Left cardiac atrium (tissue), 4 donors: ENCODE measurements around the gene GABPB2. TPM values are rescaled to one million over a fixed set of nuclear protein-coding genes. Genes with fewer than 3 reads are reported as not detected.

Experiments
- ATAC-seq, 2 donors: fragments of 200-7000 bp; cut with Tn5 transposase; one replicate each; pipeline ENCODE4 v1.9.1; 2020; ENCODE audit warnings: mild to moderate bottlenecking in 2 of 2, moderate library complexity in 2 of 2
- DNase-seq: peaks from one replicate; pipeline ENCODE4 v3.0.0-alpha.2; 2020
- intact Hi-C, 2 donors: fragments of 100-400 bp; cut with DNase I; formaldehyde crosslinking; loops; one replicate each; pipeline versions ENCODE4 v1.14.1 to v1.15.1; 2022 to 2023
- long read RNA-seq: library from polyadenylated mRNA; unstranded; transcript quantifications from one replicate; pipeline ENCODE4 v2.0.0, GENCODE V29; 2021
- total RNA-seq, 2 donors: library from RNA; stranded (reverse); fragmentation: NEBNext Ultra II Directional; extraction: Animal tissue kit (Norgen Biotek cat#: 25700); gene quantifications; one replicate each; pipeline ENCODE4 v1.2.1, GENCODE V29; 2021
- donor health status: DM: no; HTN: yes; CAD: no.
- donor health status: DM: no; HTN: yes; CAD: no; lungs with severe emphysema.
- donor health status: DM: yes; HTN: yes; CAD: no.
- donor health status: Dilated cardiomyopathy.

GABPB2 gene
- 10 to 100 TPM; 13.4 to 15.6 TPM for total RNA-seq
- long read RNA-seq, partial matches to known transcripts: 0 of 3 reads
- long read RNA-seq, other reads (novel, unspliced or antisense): 3 of 3 reads

DNA sequence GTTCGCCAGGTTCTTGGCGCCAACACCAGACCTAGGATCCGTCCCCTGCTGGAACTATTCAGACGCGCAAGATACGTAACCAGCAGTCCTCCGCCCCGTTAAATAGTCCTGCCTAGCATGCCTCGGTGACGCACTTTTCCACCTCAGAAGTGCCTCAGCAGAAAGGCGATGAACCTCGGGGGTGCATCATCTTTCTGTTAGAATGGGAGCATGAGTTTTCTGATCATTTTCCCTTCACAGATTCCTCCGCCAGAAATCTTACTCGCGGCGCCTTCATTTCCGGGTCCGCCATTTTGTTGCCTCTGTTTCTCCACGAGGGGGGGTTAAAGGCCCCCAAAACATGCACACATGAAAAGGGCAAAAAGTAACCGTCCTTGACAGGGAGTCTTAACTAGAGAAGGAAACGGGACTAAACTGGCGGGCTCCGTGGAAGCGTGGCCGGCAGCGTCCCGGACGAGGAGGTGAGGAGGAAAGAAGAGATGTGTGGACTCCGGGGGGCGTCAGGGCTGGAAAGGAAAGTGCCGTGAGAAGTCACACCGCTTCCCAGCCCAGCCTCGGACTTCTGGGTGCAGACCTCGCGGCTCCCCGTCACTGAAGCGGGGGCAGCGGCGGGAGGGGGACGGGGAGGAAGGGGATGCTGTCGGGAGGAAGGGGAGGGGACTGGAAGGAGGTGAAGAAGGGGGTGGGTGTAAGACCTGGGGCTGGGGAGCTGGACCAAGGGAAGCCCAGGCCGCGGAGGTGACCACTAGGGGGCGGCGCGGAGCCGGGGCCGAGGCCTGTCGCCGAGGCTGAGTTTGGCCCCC, at the start of gene GABPB2:
GABPB2 (plus strand) TSS at position 288 of the 803 bp plus-strand sequence. CDS start 17,429 bp downstream, outside the sequence.
- peak; percentile 95 for DNase-seq
- intact Hi-C loops: loop anchor here in 1 of 2 donors (2.0 kb wide), 1 partner anchor 46 kb away; no protein-coding TSS in a partner anchor
- peak; percentile 94 to 96 for ATAC-seq

DNA sequence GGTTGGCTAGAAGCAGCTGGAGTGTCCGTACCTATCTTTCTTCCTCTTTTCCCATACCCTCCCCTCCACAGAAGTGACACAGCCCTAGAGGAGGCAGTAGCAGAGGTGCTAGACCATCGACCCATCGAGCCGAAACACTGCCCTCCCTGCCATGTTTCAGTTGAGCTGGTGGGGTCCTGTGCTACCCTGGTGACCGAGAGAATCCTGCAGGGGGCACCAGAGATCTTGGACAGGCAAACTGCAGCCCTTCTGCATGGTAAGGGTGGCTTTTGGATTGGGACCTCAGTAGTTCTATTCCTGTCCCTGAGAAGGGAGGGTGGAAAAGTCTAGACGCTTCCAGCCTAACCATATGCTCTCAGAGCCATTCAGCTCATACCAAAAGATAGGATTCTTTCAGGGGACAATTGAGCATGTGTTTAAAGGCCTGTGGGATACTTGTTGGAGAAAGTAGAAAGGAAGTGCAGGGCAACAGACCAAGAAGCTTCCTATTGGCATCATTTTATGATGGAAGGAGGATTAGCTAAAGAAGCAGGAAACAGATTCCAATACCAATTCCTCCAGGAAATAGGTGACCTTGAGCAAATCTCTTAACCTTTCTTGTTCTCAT, 45.9 kb upstream of the GABPB2 start:
- ATAC-seq: peak; percentile 91 to 93
- DNase-seq: peak; percentile 88
- intact Hi-C loops: loop anchor here in 1 of 2 donors (2.0 to 5.0 kb wide), 2 partner anchors 46 to 133 kb away; partner anchors contain the start of genes GABPB2 and TNFAIP8L2

DNA sequence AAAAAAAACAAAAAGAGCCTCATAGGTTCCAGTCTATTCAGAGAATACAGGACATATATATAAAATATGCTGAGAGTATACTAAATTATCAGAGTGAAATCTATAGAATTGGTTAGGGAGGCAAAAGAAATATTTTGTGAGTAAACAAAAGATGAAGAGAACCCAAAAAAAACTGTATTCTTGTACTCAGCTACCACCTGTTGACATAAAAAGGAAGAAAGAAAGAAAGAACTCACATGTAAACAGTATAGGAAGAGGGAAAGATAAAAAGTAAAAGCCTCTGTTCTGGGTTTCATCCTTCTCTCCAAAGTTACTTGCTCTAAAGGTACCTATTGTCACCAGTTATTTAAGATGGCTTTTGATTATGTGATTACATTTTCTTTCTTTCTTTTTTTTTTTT, 44.1 kb upstream of the GABPB2 start:
- DNase-seq (no peak), ATAC-seq (no peak)
- intact Hi-C loops: loop anchor here in 1 of 2 donors (5.0 kb wide), 1 partner anchor 131 kb away; the partner anchor contains the start of gene TNFAIP8L2

DNA sequence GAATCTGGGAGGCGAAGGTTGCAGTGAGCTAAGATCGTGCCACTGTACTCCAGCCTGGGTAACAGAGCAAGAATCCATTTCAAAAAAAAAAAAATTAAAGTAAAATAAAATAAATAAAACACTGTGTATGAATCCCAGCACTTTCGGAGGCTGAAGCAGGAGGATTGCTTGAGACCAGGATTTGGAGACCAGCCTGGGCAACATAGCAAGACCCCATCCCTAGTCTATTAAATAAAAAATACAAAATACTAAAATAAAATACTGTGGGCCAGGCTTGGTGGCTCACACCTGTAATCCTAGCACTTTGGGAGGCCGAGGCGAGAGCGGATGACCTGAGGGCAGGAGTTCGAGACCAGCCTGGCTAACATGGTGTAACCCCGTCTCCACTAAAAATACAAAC, 38.4 kb upstream of the GABPB2 start:
- no peak for ATAC-seq
- intact Hi-C loops: no loop called here

DNA sequence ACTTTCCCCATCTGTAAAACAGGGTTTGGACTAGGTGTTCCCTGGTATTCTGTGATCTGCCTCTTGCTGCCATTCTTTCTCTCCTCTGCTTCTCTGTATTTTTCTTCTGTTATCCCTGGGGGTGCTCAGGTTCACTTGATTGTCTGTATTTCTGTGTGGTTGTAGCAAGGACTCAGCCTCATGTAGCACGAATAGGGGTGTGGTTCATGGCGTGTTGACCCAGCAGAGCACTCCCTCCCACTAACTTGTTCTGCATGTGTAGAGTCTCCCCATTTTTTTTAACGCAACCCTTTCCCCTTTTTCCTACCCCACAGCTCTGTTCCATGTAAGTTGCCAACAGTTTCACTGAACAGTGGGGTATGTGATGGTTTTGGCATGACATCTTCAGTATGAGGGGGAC, 35.4 kb upstream of the GABPB2 start:
- DNase-seq (no peak), ATAC-seq (peak in 1 of 2 donors; percentile 22)
- intact Hi-C loops: no loop called here

More for the DNA sequence above, 38.4 kb upstream of the GABPB2 start:
- DNase-seq: no peak

DNA sequence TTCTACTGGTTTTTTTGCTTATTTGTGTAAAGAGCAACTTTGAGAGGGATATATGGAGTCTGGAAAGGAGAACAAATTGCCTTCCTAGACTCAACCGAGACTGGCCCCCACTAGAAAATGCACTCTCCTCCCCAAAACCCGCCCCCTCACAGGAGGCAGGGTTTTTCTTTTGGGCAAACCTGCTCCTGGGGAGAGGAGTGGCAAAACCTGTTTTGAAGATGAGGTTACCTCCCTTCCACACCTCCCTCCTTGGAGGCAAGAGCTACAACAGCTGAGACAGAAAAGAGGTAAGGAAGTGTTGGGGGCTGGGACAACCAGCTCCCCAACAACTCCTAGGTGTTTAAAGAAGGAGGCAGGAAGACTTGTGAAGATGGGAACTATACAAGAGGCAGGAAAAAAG, 34.2 kb upstream of the GABPB2 start, which contains the start of gene BNIPL:
BNIPL (plus strand) TSS at position 231 of the 400 bp plus-strand sequence; CDS start at position 371, 140 bp downstream.
- intact Hi-C loops: no loop called here
- DNase-seq: no peak
- no peak for ATAC-seq

DNA sequence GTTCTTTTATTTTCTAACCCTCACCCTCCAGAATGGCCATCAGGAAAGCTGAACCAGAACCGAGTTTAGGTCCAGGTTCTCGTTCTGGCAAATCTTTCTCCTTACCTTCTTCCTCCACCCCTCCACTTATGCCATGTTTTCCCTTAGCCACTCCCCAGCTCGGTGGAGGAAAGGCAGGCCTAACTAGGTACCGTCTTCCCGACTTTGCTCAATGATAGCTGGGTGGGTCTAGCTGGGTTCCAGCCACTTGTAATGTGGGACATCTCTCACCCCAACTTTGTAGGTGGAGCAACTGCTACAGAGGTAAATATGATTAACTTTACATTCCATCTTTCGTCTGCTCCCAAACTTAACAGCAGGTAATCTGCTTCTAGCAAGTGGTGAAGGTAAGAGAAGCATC, 33.5 kb upstream of the GABPB2 start:
- no peak for DNase-seq
- intact Hi-C loops: no loop called here
- ATAC-seq: no peak

DNA sequence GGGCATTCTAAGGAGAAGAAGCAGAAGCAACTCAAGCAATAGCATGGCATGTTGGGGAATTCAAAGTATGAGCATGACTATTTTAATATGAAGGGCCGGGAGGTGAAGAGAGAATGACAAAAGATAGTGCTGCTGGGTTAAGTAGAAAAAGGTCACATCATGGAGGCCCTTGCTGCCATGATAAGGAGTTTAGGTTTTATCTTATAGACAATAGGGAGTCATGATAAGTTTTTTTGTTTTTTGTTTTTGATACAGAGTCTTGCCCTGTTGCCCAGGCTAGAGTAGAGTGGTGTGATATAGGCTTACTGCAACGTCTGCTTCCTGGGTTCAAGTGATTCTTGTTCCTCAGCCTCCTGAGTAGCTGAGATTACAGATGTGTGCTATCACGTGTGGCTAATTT, 31.0 kb upstream of the GABPB2 start:
- intact Hi-C loops: no loop called here
- ATAC-seq: no peak
- no peak for DNase-seq

DNA sequence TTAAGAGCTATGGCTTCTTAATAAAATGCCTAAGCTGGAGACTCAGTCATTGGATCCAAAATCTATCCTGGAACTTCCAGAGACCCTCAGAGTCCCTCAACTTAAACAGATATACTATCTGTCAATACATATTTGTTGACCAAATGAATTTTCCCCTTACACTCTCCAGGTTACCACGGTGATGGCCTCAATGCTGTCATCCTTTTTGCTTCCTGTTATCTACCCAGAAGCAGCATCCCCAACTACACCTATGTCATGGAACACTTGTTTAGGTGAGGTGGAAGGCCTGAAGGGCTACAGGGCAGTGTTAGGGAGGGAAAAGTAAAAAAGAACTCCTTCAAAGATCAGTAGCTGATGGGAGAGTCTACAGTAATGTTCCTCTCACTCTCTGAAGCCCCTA, 27.4 kb upstream of the GABPB2 start:
- intact Hi-C loops: no loop called here
- ATAC-seq (no peak), DNase-seq (no peak)

DNA sequence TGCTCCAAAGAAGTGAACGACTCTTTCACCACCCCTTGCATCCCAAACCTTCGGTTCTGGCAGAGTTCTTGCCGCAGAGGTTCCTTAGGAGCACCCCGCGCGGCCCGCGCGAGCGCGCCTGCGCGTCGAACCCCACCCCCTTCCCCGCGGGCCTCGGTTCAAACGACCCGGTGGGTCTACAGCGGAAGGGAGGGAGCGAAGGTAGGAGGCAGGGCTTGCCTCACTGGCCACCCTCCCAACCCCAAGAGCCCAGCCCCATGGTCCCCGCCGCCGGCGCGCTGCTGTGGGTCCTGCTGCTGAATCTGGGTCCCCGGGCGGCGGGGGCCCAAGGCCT, 23.0 kb upstream of the GABPB2 start, which contains the start of gene C1orf56:
C1orf56 (plus strand) TSS at position 161 of the 334 bp plus-strand sequence; CDS start at position 258, 97 bp downstream.
- ATAC-seq (peak; percentile 85 to 90), DNase-seq (peak; percentile 74)
- intact Hi-C loops: no loop called here

DNA sequence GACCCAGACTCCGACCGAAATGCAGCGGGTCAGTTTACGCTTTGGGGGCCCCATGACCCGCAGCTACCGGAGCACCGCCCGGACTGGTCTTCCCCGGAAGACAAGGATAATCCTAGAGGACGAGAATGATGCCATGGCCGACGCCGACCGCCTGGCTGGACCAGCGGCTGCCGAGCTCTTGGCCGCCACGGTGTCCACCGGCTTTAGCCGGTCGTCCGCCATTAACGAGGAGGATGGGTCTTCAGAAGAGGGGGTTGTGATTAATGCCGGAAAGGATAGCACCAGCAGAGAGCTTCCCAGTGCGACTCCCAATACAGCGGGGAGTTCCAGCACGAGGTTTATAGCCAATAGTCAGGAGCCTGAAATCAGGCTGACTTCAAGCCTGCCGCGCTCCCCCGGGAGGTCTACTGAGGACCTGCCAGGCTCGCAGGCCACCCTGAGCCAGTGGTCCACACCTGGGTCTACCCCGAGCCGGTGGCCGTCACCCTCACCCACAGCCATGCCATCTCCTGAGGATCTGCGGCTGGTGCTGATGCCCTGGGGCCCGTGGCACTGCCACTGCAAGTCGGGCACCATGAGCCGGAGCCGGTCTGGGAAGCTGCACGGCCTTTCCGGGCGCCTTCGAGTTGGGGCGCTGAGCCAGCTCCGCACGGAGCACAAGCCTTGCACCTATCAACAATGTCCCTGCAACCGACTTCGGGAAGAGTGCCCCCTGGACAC, 22.5 kb upstream of the GABPB2 start:
- ATAC-seq (peak; percentile 81 to 86), DNase-seq (peak; percentile 84)
- intact Hi-C loops: no loop called here

DNA sequence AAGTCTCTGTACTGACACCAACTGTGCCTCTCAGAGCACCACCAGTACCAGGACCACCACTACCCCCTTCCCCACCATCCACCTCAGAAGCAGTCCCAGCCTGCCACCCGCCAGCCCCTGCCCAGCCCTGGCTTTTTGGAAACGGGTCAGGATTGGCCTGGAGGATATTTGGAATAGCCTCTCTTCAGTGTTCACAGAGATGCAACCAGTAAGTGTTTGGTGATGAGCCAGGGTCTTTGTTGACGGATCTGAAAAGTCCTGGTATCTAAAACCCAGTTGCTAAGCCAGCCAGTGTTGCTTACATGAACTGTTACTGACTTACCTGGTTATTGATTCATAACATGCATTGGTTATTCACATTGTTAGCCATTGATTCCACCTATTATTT, 21.9 kb upstream of the GABPB2 start:
- ATAC-seq (no peak), DNase-seq (no peak)
- intact Hi-C loops: no loop called here

DNA sequence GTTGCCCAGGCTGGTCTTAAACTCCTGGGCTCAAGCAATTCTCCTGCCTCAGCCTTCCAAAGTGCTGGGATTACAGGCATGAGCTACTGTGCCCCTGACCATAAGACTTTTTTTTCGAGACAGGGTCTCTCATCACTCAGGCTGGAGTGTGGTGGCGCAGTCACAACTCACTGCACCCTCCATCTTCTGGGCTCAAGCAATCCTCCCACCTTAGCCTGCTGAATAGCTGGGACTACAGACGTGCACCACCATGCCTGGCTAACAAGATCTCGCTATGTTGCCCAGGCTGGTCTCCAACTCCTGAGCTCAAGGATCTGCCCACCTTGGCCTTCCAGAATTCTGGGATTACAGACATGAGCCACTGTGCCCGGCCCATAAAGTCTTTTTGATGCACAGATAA, 21.1 kb upstream of the GABPB2 start:
- intact Hi-C loops: no loop called here
- ATAC-seq: peak in 1 of 2 donors; percentile 1
- no peak for DNase-seq

DNA sequence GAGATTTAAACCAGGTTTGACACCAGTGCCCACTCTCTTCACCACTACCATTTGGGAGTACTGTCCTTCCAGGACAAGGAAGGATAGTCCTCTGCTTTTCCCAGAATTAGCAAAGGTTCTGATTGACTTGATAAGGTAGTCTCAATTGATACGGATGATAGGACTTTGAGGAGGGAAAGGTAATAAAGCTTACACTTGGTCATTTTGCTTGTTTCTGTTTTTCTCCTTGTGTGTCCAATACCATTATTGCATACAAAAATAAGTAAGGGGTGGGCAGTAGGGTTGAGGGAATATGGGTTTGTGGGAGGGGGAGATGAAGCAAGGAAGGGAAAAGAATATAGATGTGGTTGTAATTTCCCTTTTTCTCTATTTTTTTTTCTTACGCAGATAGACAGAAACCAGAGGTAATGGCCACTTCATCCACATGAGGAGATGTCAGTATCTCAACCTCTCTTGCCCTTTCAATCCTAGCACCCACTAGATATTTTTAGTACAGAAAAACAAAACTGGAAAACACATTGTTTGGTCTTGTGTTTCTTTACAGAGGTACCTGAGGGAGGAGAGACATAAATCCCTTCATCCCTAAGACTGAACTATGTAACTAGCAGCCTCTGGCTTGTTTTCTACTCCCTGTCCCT, 20.4 kb upstream of the GABPB2 start:
- intact Hi-C loops: loop anchor here in 1 of 2 donors (10.0 kb wide), 1 partner anchor 45 kb away; the partner anchor contains the start of genes MINDY1 and PRUNE1
- DNase-seq: no peak
- no peak for ATAC-seq

DNA sequence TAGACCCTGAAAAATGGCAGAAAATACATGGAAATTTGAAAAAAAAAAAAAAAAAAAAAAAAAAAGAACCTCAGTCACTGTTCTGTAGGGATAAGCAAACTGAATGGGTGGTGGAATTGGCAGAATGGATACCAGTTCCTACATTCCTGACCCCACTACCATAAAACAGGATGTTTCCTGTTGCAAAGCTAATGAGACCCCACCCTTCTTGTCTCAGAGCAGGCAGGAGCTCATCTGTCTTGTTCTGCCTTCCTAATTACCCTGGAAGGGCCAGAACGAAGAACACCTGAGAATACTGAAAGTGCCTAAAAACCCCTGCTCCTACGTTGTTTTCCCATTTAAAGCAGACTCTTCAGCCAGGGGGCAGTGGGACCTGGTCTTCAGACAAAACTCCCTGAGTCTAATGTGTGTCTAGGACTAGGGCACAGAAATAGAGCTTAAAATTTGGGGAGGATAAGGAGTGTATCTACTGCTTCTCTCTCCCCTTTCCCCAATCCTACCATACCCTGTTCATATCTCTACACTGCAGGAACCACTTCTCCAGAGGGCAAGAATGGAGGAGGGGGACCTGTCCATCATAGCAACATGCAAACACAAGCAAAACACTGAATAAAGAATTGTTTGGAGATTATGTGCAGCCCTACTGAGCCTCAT, 19.1 kb upstream of the GABPB2 start:
- ATAC-seq: no peak
- intact Hi-C loops: loop anchor here in 1 of 2 donors (10.0 kb wide), 1 partner anchor 47 kb away; the partner anchor contains the start of genes MINDY1 and PRUNE1
- DNase-seq: no peak

DNA sequence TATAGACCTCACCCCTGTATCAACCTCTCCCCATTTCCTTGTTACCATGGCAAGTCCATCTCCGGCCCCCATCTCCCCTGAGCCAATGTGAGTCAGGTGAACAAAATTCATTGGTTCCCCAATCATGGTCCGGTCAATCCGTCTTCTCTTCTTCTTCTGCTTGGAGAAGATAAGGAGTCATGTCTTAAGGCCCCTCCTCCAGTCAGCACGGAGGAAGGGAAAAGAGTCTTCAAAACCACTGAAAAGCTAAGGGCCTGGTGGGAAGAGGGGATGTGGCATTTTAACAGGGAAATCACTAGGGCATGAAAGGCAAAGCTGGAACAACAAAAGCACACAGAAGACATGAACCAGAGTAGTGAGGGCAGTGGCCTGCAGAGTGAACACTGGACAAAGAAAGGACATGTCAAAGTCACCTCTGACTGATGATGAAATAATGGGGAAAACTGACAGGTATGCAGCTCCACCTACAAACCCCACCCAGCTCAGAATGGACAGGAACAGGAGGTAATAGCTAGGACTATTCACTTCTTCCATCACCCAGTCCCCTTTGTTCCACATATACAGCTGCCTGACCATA, 15.5 kb upstream of the GABPB2 start:
- intact Hi-C loops: loop anchor here in 1 of 2 donors (10.0 kb wide), 1 partner anchor 50 kb away; the partner anchor contains the start of genes MINDY1 and PRUNE1
- no peak for DNase-seq
- ATAC-seq: no peak

DNA sequence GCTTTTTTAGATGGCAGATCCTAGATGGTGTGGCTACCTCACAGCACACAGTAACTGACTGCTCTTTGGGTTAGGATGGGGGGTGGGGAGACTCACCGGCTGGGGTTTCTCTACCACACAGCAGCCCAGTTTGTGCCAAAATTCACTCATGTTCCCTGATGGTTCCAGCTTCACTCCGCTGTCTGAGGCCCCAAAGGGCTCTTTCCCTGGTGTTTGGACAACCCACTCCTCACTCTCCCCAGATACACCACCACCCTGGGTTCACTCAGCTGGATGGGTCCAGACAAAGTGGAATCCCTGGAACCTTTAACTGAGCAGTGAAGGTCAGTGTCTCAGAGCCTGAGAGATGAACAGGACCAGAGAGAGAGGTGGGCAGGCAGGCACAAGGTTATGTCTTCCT, 15.0 kb upstream of the GABPB2 start:
- ATAC-seq (no peak), DNase-seq (no peak)
- intact Hi-C loops: loop anchor here in 1 of 2 donors (10.0 kb wide), 1 partner anchor 51 kb away; the partner anchor contains the start of genes MINDY1 and PRUNE1

DNA sequence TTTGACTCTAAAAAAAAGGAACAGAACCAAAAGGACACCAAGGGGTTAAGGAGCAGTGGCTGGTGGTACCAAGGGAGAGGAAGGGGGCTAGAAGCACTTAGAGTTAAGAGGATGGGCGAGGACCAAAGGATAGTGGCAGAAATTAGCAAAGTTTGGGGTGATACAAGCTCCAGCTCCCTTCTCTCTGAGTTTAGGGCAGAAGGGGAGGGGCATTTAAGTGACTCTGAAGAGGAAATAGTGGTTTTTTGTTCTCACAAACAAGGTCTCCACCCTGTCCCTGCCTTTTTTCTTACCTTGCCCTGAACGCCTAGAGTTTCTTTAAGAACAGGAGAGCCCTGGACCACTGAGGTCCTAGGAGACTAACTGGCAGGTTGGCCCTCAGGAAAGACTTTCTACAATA, 14.4 kb upstream of the GABPB2 start:
- DNase-seq (no peak), ATAC-seq (no peak)
- intact Hi-C loops: loop anchor here in 1 of 2 donors (10.0 kb wide), 1 partner anchor 51 kb away; the partner anchor contains the start of genes MINDY1 and PRUNE1
